CD4-positive, alpha-beta memory T cell (primary cell): ENCODE results near the gene THOC6. TPM values are rescaled to one million over a fixed set of nuclear protein-coding genes. Genes with fewer than 3 reads are reported as not detected.
"Not testable (repeated sequence)": the region's sequence is repeated elsewhere in the genome, so short reads cannot be mapped to it uniquely, and the experiment has no call there.

Experiments
- CTCF ChIA-PET: fragments of 350-600 bp; sonication (Branson Sonifier 250); formaldehyde crosslinking; loops from one replicate; lab custom pipeline; 2021; ENCODE audit warnings: inconsistent platforms; ENCODE audit not compliant: partially characterized antibody; lab: Charles Lee
- POLR2A ChIA-PET: fragments of 350-600 bp; sonication (Branson Sonifier 250); formaldehyde crosslinking; loops from one replicate; lab custom pipeline; 2021; ENCODE audit not compliant: partially characterized antibody; lab: Charles Lee
- DNase-seq, 5 donors: peaks; one replicate each; pipeline versions ENCODE4 v3.0.0 to v3.0.0-alpha.2; 2020 to 2022; ENCODE audit warnings: mixed read lengths in 1 of 5
- H3K27ac ChIP-seq: one replicate; pipeline ENCODE4 v1.7.0; 2013; ENCODE audit warnings: low read depth, low read length
- H3K27me3 ChIP-seq: 2 replicates; pipeline ENCODE4 v1.7.0; 2013; ENCODE audit warnings: mild to moderate bottlenecking, low read length, moderate library complexity; ENCODE audit not compliant: insufficient read depth
- H3K36me3 ChIP-seq: 2 replicates; pipeline ENCODE4 v1.7.0; 2013; ENCODE audit warnings: mild to moderate bottlenecking, low read length, moderate library complexity; ENCODE audit not compliant: insufficient read depth
- H3K4me1 ChIP-seq: 2 replicates; pipeline ENCODE4 v1.7.0; 2013; ENCODE audit warnings: mild to moderate bottlenecking, low read length, moderate library complexity; ENCODE audit not compliant: insufficient read depth
- H3K4me3 ChIP-seq, 2 donors: one replicate each; pipeline ENCODE4 v1.7.0; 2013; ENCODE audit warnings: low read length in 2 of 2, mild to moderate bottlenecking in 1 of 2
- H3K9me3 ChIP-seq, 2 donors: one replicate each; pipeline ENCODE4 v1.7.0; 2013; ENCODE audit warnings: low read length in 2 of 2, control low read depth in 1 of 2; ENCODE audit not compliant: control insufficient read depth in 1 of 2
- H3K27ac Mint-ChIP-seq, 7 donors: one replicate each; pipeline ENCODE4 v1.8.0; 2020 to 2021; ENCODE audit warnings: mixed read lengths in 7 of 7, mild to moderate bottlenecking in 6 of 7, inconsistent platforms in 3 of 7, moderate library complexity in 3 of 7
- H3K27me3 Mint-ChIP-seq, 2 donors: one replicate each; pipeline ENCODE4 v1.8.0; 2020 to 2021; ENCODE audit warnings: mixed read lengths in 2 of 2
- H3K36me3 Mint-ChIP-seq, 2 donors: one replicate each; pipeline ENCODE4 v1.8.0; 2020 to 2021; ENCODE audit warnings: mixed read lengths in 2 of 2, inconsistent platforms in 1 of 2, mild to moderate bottlenecking in 1 of 2
- H3K4me1 Mint-ChIP-seq, 4 donors: one replicate each; pipeline ENCODE4 v1.8.0; 2020 to 2021; ENCODE audit warnings: mixed read lengths in 4 of 4, mild to moderate bottlenecking in 1 of 4
- H3K4me3 Mint-ChIP-seq, 8 donors: one replicate each; pipeline ENCODE4 v1.8.0; 2020 to 2021; ENCODE audit warnings: mixed read lengths in 8 of 8, mild to moderate bottlenecking in 7 of 8, moderate library complexity in 6 of 8, inconsistent platforms in 3 of 8
- H3K9me3 Mint-ChIP-seq, 8 donors: one replicate each; pipeline ENCODE4 v1.8.0; 2020 to 2021; ENCODE audit warnings: mixed read lengths in 8 of 8, mild to moderate bottlenecking in 5 of 8, inconsistent platforms in 3 of 8, moderate library complexity in 1 of 8
- intact Hi-C: fragments of 100-400 bp; cut with micrococcal nuclease; formaldehyde crosslinking; loops from one replicate; pipeline ENCODE4 v1.15.1; 2023
- polyA plus RNA-seq, 2 donors: library from polyadenylated mRNA; unstranded; fragments of 300-500 nt; fragmentation: Illumina TruSeq; gene quantifications; one replicate each; pipeline ENCODE4 v1.2.3, GENCODE V29; 2021
- total RNA-seq, 2 experiments: library from RNA; stranded (reverse); gene quantifications; one replicate each; pipeline ENCODE4 v1.2.3, GENCODE V29; 2021

Gene THOC6
- total and polyA plus RNA-seq, 4 experiments from 2014 or later = 18.4 to 48.8 (median 32.0) TPM

GRCh38 chr16:3066440-3066748, 42.6 kb downstream of the THOC6 start:
- peaks cover 78% of the 10 kb centered on the region for H3K4me1 ChIP-seq
- no peaks in the 10 kb centered on the region for H3K27me3 ChIP-seq
- peaks cover 46 to 49% of the 10 kb centered on the region in 2 donors for H3K36me3 Mint-ChIP-seq
- CTCF ChIA-PET = interaction anchor here (1.0 to 13.3 kb wide), 6 partner anchors 7 to 64 kb away, joined by 3 to 362 read pairs (median 14); partner anchors contain the start of genes ZNF213 and ZSCAN10
- peak overlapping the region; percentile 98 for H3K27ac ChIP-seq
- H3K27me3 Mint-ChIP-seq = no peaks in the 10 kb centered on the region
- H3K27ac Mint-ChIP-seq = peak overlapping the region; percentile 91 to 99 (median 96)
- H3K4me1 Mint-ChIP-seq = peaks cover 39 to 89% (median 60%) of the 10 kb centered on the region in 4 donors
- POLR2A ChIA-PET = interaction anchor here (1.0 to 8.8 kb wide), 19 partner anchors 10 to 378 kb away, joined by 3 to 217 read pairs (median 5); partner anchors contain the start of genes NAA60, ZNF213, ZNF263 and ZSCAN10
- H3K4me3 ChIP-seq = peak overlapping the region; percentile 98
- peaks cover 21% of the 10 kb centered on the region for H3K36me3 ChIP-seq
- peaks cover 0 to 4% (median 0%) of the 10 kb centered on the region in 8 donors for H3K9me3 Mint-ChIP-seq
- H3K9me3 ChIP-seq = no peaks in the 10 kb centered on the region
- peak overlapping the region; percentile 98 to 100 (median 100) for H3K4me3 Mint-ChIP-seq
- intact Hi-C loops = no loop called here
- DNase-seq = no peak

GRCh38 chr16:3068487-3068886, 44.7 kb downstream of the THOC6 start:
- peaks cover 78% of the 10 kb centered on the region for H3K4me1 ChIP-seq
- CTCF ChIA-PET = interaction anchor here (1.3 to 13.3 kb wide), 4 partner anchors 9 to 61 kb away, joined by 4 to 249 read pairs (median 15); partner anchors contain the start of gene ZSCAN10
- peak in 1 of 5 donors; percentile 38 for DNase-seq
- no peaks in the 10 kb centered on the region for H3K27me3 ChIP-seq
- H3K36me3 ChIP-seq = peaks cover 21% of the 10 kb centered on the region
- H3K27me3 Mint-ChIP-seq = no peaks in the 10 kb centered on the region
- peak overlapping the region; percentile 91 to 99 (median 96) for H3K27ac Mint-ChIP-seq
- H3K9me3 ChIP-seq = no peaks in the 10 kb centered on the region
- POLR2A ChIA-PET = interaction anchor here (0.6 to 8.8 kb wide), 10 partner anchors 8 to 66 kb away, joined by 3 to 217 read pairs (median 18); partner anchors contain the start of genes ZNF213 and ZSCAN10
- peak overlapping the region; percentile 96 to 100 (median 99) for H3K4me3 Mint-ChIP-seq
- peak overlapping the region; percentile 98 for H3K27ac ChIP-seq
- intact Hi-C loops = no loop called here
- H3K4me3 ChIP-seq = peak overlapping the region; percentile 98
- peaks cover 44 to 94% (median 62%) of the 10 kb centered on the region in 4 donors for H3K4me1 Mint-ChIP-seq
- peaks cover 0 to 5% (median 0%) of the 10 kb centered on the region in 8 donors for H3K9me3 Mint-ChIP-seq
- H3K36me3 Mint-ChIP-seq = peaks cover 46 to 49% of the 10 kb centered on the region in 2 donors

GRCh38 chr16:3069146-3069545, 45.3 kb downstream of the THOC6 start:
- intact Hi-C loops, H3K9me3 ChIP-seq, H3K27me3 Mint-ChIP-seq, H3K27me3 ChIP-seq, H3K9me3 Mint-ChIP-seq, H3K4me3 ChIP-seq, DNase-seq, H3K27ac ChIP-seq: not testable (repeated sequence)
- Mint-ChIP-seq H3K4me3 (peak overlapping the region in 7 of 8 donors; percentile 29 to 84 (median 47)), H3K36me3 (peaks cover 46% of the 10 kb centered on the region in 2 donors), H3K4me1 (peaks cover 46 to 94% (median 63%) of the 10 kb centered on the region in 4 donors), H3K27ac (peak overlapping the region in 6 of 7 donors; percentile 44 to 92 (median 84))
- POLR2A ChIA-PET = interaction anchor here (2.3 to 8.8 kb wide), 9 partner anchors 7 to 66 kb away, joined by 6 to 217 read pairs (median 22); partner anchors contain the start of genes ZNF213 and ZSCAN10
- Histone ChIP-seq H3K4me1 (peaks cover 78% of the 10 kb centered on the region), H3K36me3 (peaks cover 21% of the 10 kb centered on the region)
- CTCF ChIA-PET = interaction anchor here (0.5 to 13.3 kb wide), 5 partner anchors 10 to 60 kb away, joined by 4 to 249 read pairs (median 13); partner anchors contain the start of gene ZSCAN10

GRCh38 chr16:3070608-3071111, 46.8 kb downstream of the THOC6 start:
- H3K9me3 Mint-ChIP-seq = peaks cover 0 to 4% (median 0%) of the 10 kb centered on the region in 8 donors
- no peaks in the 10 kb centered on the region for H3K27me3 Mint-ChIP-seq
- no peaks in the 10 kb centered on the region for H3K27me3 ChIP-seq
- peaks cover 21% of the 10 kb centered on the region for H3K36me3 ChIP-seq
- intact Hi-C loops = no loop called here
- CTCF ChIA-PET = interaction anchor here (1.0 to 1.9 kb wide), 6 partner anchors 11 to 97 kb away, joined by 3 to 8 read pairs (median 4); no protein-coding TSS in a partner anchor
- peaks cover 37 to 43% of the 10 kb centered on the region in 2 donors for H3K36me3 Mint-ChIP-seq
- H3K4me3 ChIP-seq = no peak overlapping the region
- H3K4me3 Mint-ChIP-seq = peak overlapping the region in 3 of 8 donors; percentile 9 to 84 (median 68)
- peaks cover 54 to 94% (median 67%) of the 10 kb centered on the region in 4 donors for H3K4me1 Mint-ChIP-seq
- no peaks in the 10 kb centered on the region for H3K9me3 ChIP-seq
- no peak overlapping the region for H3K27ac ChIP-seq
- DNase-seq = no peak
- peaks cover 82% of the 10 kb centered on the region for H3K4me1 ChIP-seq
- peak overlapping the region; percentile 36 to 94 (median 86) for H3K27ac Mint-ChIP-seq
- POLR2A ChIA-PET = interaction anchor here (0.7 to 11.4 kb wide), 18 partner anchors 4 to 101 kb away, joined by 3 to 217 read pairs (median 5); partner anchors contain the start of genes IL32 and ZSCAN10

GRCh38 chr16:3071655-3072054, 47.8 kb downstream of the THOC6 start:
- Histone ChIP-seq H3K27me3 (no peaks in the 10 kb centered on the region), H3K27ac (no peak overlapping the region), H3K36me3 (peaks cover 21% of the 10 kb centered on the region), H3K9me3 (no peaks in the 10 kb centered on the region), H3K4me1 (peaks cover 92% of the 10 kb centered on the region), H3K4me3 (no peak overlapping the region)
- Mint-ChIP-seq H3K27ac (peak overlapping the region; percentile 63 to 96 (median 88)), H3K36me3 (peaks cover 30 to 35% of the 10 kb centered on the region in 2 donors), H3K4me3 (peak overlapping the region; percentile 45 to 84 (median 72)), H3K9me3 (peaks cover 0 to 2% (median 0%) of the 10 kb centered on the region in 8 donors), H3K4me1 (peaks cover 58 to 95% (median 74%) of the 10 kb centered on the region in 4 donors), H3K27me3 (no peaks in the 10 kb centered on the region)
- intact Hi-C loops = no loop called here
- ChIA-PET CTCF (interaction anchor here (1.0 to 1.9 kb wide), 6 partner anchors 12 to 96 kb away, joined by 3 to 8 read pairs (median 4); no protein-coding TSS in a partner anchor), POLR2A (interaction anchor here (0.7 to 11.4 kb wide), 12 partner anchors 5 to 100 kb away, joined by 3 to 217 read pairs (median 6); partner anchors contain the start of genes IL32 and ZSCAN10)
- no peak for DNase-seq

- DNase-seq = peak in 1 of 5 donors; percentile 43
- H3K27me3 ChIP-seq, H3K9me3 ChIP-seq, H3K9me3 Mint-ChIP-seq, intact Hi-C loops, H3K27ac ChIP-seq, H3K4me3 ChIP-seq, H3K27me3 Mint-ChIP-seq: not testable (repeated sequence)
- ChIA-PET CTCF (interaction anchor here (0.8 kb wide), 1 partner anchor 12 kb away, joined by 3 read pairs; no protein-coding TSS in a partner anchor), POLR2A (interaction anchor here (1.5 to 11.4 kb wide), 3 partner anchors 5 to 13 kb away, joined by 3 to 217 read pairs (median 47); partner anchors contain the start of gene IL32)
- peaks cover 20% of the 10 kb centered on the region for H3K36me3 ChIP-seq
- peaks cover 96% of the 10 kb centered on the region for H3K4me1 ChIP-seq
- H3K27ac Mint-ChIP-seq = peak overlapping the region; percentile 63 to 96 (median 88)
- H3K4me1 Mint-ChIP-seq = peaks cover 62 to 96% (median 78%) of the 10 kb centered on the region in 4 donors
- peaks cover 29 to 33% of the 10 kb centered on the region in 2 donors for H3K36me3 Mint-ChIP-seq
- H3K4me3 Mint-ChIP-seq = peak overlapping the region in 7 of 8 donors; percentile 55 to 84 (median 74)
These were observed 48.3 kb downstream of the THOC6 start for GRCh38 chr16:3072148-3072547.
